NCI-H2107 treated with DMSO at 0.1 percent for 48 hours (cell line): Measurements from ENCODE around the gene CREB3.

ENCODE experiments used
- DNase-seq: peaks from one replicate; lab custom pipeline; 2025; ENCODE audit not compliant: unreplicated experiment; lab: John Stamatoyannopoulos, UW

The CREB3 gene

DNA sequence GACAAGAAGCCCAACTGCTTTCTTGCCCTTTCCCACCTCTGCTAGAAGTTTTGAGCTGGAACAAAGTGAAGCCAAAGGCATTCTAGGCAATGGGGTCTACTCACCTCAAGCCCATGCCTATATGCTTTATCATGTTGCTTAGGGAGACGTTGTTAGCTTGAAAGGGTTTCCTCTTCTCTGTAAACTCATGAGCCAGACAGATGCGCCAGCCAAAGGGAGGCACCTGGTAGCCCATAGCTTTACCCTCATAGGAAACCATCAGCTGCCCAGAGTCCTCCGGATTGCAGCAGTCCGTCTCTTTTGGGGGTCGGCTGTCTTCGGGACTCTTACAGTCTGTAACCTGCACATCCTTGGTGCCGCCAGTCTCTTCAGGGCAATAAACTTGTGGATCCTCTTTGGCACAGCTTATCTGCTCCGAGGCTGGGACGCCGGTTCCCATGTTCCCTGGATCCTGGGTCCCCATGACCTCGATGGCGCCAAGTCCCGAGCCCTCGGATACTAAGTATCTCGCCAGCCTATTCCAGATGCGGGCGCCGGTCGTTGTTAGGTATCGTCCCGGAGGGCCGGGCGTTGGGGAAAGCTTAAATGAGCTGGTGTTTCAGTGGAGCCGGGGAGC lies 15.9 kb downstream of the CREB3 start:
- DNase-seq: no peak

DNA sequence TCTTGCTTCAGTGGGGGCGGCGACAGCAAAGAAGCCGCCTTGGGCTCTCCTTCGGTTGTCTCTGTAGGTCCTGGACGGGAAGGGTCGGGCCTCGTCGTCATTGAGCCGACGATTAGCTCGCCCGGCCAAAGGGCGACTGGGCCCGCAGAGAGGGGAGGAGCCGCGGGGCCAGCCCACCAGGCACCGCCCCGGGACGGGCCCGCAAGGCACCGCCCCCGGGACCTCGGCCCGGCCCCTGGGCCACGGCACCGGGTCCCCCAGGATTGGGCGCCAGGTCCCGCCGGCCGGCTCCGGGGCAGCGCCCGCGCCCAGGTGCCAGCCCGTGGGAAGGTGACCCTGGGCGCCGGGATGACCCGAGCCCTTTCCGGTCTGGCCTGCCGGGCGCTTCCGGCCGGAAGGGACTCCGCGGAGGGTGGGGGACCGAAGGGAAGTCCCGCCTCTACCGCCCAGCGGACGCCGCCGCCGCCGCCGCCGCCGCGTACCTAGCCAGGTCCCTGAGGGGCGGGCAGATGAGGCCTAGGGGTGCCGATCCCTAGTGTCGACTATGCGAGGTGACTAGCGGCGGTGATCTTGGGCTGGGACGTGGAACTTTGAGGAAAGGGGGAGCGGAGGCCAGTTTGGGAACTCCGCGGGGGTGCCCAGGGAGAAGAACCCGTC lies 16.5 kb downstream of the CREB3 start, which contains the start of the genes GBA2 and RGP1:
GBA2 (minus strand) TSS at position 371 of the 657 bp plus-strand sequence. CDS start 524 bp downstream, outside the sequence.
RGP1 (plus strand) TSS at position 430 of the 657 bp plus-strand sequence. CDS start 469 bp downstream, outside the sequence.
- peak; percentile 19 for DNase-seq

DNA sequence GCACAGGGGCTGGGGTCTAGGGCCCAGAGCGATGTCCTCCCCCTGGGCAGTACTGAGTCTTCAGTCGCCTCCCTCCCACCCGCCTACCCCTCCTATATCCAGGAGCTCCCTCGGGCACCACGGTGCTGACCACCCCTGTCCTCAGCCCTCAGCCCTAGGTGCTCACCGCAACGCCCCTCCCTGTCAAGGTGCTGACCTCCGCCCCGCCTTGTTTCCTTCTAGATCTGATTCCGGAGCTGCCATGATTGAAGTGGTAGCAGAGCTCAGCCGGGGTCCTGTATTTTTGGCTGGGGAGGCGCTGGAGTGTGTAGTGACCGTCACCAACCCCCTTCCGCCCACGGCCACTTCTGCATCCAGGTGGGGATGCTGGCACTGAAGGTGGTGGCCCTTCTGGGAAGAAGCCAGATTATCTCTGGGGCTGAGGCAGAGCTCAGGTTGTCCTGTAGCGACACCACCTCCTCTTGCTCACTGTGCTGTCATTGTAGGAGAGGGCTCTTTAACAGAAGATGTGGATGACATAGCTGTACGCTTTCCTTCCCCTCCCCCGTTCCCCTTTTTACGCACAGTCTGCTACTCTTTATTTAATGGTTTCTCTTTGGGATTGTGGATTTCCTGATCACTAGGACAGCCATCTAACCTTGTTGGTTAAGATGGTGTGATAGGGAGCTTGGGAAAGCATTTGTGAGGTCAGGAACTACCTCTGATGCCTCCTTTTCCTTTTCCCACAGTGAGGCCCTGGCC lies 17.2 kb downstream of the CREB3 start:
- DNase-seq: no peak

DNA sequence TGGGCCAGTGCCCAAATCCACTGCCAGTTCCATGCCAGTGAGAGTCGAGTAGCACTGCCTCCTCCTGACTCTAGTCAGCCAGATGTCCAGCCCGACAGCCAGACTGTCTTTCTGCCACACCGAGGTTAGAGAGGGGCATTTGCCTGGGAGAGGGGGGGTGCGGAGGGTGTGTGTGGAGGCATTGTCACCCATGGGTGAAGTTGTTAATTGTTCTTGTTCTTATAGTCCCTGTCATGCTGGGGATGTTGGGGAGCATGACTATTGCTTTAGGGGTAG lies 17.7 kb downstream of the CREB3 start:
- no peak for DNase-seq

DNA sequence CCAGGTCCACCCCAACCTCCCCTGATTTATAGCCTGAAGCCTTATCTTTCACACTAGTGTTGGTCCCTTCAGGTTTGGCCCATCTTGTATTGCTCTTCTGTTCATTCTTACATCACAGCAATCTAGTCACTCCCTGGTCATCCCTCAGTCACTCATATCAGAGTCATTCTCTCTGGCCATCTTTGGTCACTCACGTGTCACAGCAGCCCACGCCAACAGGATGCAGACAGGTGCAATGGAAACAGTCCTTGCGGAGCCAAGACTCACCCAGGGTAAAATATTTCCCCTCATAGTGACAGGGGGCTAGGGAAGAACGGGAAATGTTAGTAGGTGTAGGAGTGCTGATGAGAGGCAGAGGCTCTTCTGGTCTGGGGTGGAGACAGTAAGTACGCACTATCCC lies 21.0 kb downstream of the CREB3 start:
- no peak for DNase-seq

- DNase-seq: no peak
Observed at GRCh38 chr9:35754264-35754663, 21.8 kb downstream of the CREB3 start, which contains the start of gene MSMP. MSMP (minus strand) TSS chr9:35754276; CDS start chr9:35754129, 147 bp downstream.

DNA sequence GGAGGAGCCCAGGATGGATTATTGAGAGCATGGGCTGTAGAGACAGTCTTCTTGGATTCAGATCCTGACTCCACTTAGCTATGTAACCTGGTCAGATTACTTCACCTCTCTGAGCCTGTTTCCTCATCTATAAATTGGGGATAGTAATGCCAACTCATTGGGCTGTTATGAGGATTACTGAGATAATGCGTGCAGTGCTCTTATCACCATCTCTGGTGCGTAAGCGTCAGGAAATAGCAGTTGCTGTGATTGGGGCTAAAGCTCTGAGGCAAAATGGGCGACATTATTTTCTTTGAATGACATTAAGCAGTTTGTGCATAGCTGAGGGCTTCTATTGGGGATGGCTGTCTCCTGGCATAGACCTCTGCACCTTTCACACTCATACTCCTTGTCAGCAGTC lies 22.6 kb downstream of the CREB3 start:
- no peak for DNase-seq

DNA sequence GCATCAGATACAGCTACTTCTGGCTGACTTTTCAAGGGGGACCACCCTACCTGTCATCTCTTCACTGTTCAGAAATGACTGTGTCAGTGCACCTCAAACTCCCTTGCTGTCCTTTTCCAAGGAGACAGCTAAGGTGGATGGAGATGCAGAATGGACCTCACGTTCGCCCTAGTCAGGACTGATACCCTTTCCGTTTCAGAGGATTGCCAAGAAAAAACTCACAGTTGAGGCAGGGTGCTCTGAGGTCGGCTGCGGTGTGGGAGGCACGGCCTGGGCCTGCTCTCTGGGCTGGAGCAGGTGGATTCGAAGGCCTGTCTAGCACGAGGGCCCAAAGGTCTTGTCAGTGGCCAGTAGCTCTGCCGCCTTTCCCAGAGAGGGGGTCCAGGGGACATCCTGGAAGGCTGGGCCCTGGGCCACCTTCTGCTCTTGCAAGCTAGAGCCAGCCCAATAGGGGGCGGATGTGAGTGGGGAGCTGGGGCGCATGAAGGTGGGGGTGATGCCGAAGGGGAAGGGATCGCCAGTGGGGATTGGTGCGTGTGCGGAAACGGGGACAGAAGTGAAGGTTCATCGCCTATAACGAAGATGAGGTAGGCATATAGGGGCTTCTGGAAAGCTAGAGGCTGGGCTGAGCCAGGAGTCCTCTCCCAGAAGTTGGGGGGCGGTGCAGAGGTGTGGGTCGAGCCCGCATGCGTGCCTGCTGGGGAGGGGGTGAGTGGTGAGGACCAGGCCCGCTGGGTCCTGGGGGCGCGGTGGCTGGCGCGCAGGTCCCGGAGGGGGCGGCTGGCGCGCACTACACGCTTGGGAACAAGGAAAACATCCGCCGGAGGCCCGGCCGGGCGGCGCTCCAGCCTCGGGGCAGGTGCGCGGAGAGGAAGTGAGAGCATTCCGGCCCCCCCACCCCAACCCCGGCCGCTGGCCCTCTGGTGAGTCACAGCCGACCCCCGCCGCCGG lies 24.1 kb downstream of the CREB3 start:
- peak; percentile 64 for DNase-seq

GRCh38 chr9:35757226-35757891 lies 24.9 kb downstream of the CREB3 start:
- peak; percentile 65 for DNase-seq

DNA sequence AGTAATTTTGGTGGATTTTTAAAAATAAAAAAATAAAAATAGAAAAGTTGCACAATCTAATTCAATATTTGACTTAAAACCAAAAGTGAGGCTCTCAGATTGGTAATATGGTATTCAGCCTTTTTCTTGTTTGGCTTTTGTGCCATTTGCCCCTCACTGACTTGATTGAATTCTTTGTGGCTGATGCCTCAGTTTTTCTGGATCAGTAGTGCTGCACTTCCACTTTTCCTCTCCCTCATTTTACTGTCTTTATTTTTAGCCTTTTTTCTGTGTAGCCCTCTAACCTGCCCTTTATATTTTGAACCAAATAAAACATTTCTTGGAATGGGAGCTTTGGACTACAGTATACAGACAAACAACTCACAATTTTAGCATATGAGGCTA lies 25.4 kb downstream of the CREB3 start:
- no peak for DNase-seq

DNA sequence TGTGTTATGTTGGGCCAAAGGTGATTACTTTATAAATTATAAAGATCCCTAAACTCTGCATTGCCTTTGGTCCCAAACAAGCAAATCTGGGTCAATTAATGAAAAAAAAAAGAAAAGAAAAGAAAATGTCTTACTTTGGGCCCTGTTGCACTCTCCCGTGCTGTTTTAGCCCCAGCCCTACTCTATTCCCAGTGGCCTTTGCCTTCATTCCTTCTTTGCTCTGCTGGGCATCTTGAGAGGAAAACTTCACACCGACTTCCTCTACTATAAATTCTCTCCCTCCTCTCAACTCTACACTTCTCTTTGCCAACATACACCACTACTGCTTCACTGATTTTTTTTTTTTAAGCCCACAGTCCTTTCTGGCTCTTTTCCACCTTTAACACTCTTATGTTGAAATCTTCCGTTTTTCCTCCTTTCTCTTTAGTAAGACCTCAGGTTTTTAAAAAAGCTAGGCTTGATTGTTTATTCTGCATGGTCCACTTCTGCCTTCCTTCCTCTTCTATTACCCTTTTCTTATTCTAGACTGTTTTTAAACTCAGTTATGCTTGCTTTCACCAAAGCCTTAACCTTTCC lies 26.1 kb downstream of the CREB3 start:
- no peak for DNase-seq

DNA sequence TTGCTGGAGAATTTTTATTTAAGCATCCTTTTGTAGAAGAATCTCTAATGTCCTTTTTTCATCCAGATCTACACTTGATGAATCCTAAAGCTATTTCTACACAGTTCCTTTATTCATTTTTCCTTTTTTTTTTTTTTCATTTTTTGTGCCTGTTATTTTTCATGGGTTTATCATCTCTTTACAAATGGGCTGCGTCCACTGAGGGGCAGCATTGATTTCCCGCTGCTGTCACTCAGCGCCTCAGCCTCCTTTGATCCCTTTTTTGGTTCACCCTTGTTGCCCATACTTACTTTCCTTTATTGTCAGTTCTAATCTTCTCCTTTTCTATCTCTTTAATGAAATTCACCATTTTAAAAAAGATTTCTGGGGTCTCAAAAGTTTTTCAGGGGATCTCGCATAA lies 27.3 kb downstream of the CREB3 start:
- no peak for DNase-seq

DNA sequence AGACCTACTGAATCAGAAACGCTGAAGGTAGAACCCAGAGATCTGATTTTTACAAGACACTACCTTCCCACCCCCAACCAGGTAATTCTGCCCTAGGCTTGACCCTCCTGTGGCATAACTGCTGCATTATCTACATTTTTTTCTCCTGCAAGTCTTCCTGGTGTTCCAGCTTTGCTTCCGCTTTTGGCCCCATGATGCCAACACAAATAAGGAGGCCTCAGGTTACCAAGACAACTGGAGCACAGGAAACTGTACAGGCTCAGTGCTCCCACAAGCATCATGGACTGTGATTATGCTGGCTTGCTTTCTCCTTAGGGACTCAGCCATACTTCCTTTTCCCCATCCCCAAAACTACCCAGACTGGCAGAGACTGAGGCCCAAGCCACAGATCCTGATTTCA lies 28.2 kb downstream of the CREB3 start:
- no peak for DNase-seq

GRCh38 chr9:35763181-35763580 lies 30.7 kb downstream of the CREB3 start:
- no peak for DNase-seq

- no peak for DNase-seq
Observed at GRCh38 chr9:35763803-35764202, 31.3 kb downstream of the CREB3 start.

GRCh38 chr9:35766997-35767396 lies 34.5 kb downstream of the CREB3 start:
- DNase-seq: no peak

DNA sequence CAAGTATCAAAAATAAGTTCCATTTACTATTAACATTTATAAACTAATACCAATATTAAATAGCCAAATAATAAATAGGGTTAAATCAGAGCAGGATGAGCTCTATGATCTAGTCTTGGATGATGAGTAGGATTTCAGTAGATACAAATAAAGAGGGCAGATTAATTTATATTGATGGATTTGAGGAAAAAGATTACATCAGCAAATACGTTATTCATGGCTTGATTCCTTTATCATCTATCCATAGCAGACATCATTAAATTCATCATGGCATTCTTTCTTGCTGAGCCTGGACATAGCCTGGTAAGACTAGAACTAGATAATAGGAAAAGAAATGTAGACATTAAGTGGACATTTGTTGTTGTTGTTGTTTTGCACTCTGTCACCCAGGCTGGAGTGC lies 35.0 kb downstream of the CREB3 start:
- DNase-seq: no peak

DNA sequence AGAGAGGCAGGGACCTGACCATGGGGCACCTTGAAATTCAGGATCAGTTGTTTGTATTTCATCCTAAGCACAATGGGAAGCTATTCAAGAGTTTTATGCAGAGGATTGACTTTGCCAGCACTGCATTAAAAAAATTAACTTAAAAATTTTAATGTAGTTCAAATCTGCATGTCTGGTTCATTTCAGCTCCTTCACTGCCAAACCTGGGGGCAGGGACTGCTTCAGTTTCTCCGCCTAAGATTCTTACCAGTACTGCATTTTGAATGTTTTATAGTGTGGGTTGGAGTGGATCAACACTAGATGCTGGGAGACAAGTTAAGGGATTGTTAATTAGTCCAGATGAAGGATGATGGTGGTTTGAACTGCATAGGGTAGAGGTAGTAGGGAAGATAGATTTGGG lies 37.3 kb downstream of the CREB3 start:
- no peak for DNase-seq

DNA sequence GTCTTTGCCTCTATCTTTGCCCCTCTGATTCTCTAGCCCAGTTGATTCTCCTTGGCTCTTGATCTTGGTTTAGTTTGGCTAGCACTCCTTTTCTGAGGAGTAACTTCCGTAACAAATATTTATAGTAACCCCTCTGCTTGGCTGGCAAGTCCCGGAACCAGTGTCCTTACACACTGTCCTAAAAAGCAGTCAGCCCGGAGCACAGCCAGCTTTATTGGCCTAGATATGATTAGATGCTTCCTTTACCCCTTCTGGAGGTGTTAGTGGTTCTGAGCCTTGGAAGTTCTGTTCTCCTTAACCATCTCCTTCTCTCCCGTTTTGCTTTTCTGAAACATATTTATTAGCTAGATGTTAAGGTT lies 38.6 kb downstream of the CREB3 start:
- DNase-seq: no peak

DNA sequence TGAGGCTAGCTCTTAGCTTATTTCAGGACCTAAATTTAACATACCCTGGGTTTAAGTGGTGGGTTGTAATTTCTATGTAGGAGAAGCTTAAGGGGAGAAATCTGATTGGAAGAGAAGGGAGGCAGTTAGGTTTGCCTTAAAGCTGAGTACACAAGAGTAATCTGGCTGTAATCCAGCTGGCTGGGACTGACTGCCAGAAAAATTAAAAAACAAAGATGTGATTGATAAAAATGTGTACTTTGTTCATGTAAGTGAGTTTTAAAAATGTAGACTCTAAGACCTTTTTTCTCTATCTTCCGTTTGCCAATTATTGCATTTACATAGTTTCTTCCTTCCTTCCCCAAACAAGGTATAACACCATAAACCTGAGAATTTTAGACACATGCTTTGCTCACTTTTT lies 39.1 kb downstream of the CREB3 start:
- DNase-seq: peak; percentile 41
